Hepatic stellate cell (primary cell): ENCODE results near the gene ITGA5.

Experiments
- DNase-seq: peaks from one replicate; pipeline ENCODE4 v3.0.0; 2011; ENCODE audit warnings: low spot score

ITGA5 gene

DNA sequence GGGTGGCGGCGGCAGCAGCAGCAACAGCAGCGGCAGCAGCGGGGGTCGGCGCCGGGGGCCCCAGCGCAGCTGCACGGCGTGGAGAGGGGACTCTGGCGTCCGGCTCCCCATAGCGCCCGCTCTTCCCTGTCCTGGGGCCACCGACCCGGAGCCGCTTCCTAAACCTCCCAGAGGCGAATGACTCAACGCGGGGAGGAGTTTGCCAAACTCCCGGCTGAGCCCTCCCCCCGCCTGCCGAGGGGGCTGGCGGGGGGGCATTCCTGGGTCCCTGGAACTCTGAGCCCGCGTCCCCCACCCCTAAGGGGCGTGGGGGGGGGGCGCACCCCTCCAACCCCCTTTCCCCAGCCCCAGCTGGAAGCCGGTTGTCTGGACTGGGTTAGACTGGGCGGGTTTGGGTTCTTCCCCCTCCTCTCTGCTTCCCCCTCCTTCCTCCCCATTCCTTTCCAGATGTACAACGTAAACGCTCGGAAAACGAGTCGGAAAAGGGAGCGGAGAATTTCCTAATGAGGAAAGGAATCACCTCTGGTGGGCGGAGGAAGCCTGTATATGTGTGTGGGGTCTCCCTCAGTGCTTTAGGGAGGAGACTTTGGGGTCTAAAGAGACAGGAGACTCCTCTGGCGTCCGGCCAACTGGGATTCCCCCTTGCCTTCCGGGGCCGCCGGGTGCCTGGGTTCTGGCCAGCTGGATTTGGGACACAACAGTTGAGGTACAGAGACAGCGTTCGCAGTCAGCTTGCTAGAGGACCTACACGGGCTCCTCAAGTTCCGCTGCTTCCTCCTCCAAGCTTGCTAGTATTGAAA is at the start of gene ITGA5:
TSS of gene ITGA5 (minus strand) at position 179 of the 800 bp plus-strand sequence. CDS start at position 111, 68 bp downstream.
- peak; percentile 93 for DNase-seq

- DNase-seq = no peak
These were observed 46.9 kb upstream of the ITGA5 start for GRCh38 chr12:54465857-54466523.

GRCh38 chr12:54463484-54463883 is 44.4 kb upstream of the ITGA5 start:
- no peak for DNase-seq

DNA sequence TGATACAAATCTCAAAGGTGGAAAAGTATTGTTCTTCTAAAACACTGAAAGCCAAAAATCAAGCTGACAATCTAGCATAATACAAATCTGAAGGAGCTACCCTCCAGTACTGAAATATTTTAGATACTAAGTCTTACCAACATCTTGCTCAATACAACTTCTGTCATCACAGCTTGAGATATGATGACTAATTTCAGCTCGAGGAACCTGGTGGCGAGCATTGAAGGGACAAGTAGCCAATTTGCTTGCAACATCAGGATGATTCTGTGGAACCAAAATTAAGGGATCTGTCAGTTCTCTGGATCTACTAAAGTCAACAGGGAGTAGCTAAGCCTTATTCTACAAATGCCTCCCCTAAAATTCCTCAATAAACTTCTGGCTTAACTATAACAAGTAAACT is 44.0 kb upstream of the ITGA5 start:
- DNase-seq = peak; percentile 27

DNA sequence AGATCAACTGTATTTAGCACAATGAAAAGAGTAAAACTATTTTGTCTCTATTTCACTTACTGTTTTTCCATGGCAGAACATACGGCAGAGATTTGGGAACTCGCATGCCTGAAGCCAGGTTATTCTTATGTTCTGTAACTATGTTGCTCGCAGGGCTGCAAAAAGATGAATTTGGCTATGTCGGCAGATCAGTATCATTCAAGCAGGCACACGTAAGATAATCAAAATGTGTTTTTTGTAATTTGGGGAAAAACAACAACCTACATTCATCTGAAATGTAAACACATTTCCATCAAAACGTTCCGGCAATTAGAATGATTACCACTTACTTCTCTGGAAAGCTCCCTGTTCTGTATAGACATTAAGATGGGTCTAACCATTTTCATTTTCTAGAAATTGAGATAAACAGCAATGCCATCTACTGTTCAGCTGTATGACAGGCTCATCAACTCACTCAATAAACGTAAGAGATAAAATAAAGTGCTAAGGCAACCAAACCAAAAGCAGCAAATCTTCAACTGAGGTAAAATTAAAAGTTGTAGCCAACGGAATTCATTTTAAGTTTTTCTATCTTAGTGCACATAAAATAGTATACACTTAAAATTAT is 41.4 kb upstream of the ITGA5 start:
- no peak for DNase-seq

DNA sequence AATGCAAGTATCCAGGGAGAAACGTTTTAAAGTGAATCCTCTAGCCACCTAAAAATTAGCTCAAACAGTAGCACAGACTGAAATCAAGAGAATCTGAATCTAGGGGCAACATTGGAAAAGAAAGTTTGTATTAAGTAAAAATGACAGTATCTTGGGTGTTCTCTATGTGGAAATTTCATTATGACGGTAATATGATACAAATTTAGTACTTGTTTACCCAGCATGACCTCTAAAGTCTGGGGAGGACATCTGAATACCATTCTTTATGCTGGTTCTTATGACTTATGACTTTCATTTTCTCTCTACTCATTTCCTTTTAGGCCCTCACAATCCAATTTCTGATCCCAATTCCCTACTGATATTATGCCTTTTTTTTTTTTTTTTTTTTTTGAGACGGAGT is 40.3 kb upstream of the ITGA5 start:
- DNase-seq = no peak

DNA sequence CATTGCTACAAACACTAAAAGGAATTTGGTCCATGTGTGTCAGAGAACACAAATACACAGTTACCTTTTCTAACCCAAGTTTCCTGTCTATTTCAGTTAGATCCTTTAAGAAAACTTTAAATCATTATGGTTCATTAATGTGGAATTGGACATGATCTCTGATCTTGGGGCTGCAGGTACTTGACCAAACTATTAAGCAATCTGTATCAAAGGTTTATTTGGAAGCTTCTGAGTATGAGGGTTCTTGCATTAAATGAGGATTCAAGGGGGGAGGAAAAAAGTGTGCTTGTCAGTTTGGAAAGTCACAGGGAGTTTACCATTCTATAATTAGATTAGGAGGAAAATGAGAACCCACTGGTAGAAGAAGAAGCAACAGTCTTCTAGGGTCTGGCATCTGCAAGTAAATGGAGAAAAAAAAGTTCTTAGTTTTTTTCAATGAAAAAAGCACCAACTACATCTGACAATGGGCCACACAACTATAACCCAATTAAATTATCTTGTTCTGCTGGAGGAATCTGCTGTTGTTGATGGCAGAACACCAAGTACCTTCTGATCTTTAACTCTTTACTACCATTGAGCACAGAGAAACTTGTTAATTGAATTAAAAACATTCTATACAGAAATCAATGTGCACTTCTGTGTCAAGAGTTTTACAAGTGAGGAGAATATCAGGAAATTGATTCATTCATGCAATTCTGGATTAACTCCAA is 36.8 kb upstream of the ITGA5 start:
- DNase-seq = no peak

DNA sequence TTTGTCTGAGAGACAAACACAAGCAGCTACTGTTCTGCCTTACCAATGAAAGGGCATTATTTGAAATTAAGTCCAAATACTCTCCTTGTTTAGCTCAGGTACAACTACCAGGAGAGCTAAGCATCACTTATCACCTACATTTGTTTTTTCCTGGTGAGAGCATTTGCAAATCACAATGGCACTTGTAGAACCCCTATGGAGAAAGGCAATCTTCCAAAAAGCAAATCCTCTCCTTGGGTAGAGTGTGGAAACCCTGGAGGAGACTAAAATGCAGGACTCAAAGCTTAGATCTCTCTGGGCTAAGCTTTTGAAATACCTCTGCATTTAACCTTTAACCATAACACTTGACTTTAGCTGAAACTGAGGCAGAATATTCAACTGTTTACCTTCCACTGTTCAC is 33.6 kb upstream of the ITGA5 start:
- DNase-seq = no peak

DNA sequence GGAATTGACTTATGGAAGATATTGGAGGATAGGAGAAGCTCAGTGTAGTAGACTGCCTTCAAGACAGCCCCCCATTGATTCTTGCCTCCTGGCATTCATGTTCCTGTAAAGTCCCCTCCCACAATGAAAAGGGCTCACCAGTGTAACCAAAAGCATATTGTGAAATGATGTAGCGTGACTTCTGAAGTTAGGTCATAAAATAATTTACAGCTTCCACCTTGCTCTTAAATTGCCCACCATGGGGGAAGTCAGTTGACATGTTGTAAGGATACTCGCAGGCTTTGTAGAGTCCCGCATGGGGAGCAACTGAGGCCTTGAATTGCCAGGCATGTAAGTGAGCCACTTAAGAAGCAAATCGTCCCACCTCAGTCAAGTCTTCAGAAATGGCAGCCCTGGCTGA is 29.3 kb upstream of the ITGA5 start:
- no peak for DNase-seq

GRCh38 chr12:54447917-54448316 is 28.9 kb upstream of the ITGA5 start:
- DNase-seq = no peak

DNA sequence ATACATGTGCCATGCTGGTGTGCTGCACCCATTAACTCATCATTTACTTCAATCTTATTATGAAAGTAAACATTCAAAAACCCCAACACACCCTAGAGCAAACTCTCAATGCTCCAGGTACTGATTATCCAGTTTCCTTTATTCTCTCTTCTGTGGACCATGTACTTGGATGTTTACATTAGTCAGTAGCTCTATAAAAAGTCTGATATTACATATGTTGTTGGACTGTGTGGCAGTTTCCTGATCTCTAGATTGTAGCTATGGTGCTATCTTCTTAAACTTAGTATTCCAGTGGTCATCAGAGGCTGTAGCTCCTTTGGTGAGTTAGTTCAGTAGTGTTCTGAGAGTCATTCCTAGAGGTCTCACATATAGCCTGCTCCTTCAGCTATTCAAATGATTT is 25.1 kb upstream of the ITGA5 start:
- DNase-seq = no peak

- DNase-seq = no peak
These were observed 24.4 kb upstream of the ITGA5 start for GRCh38 chr12:54443446-54443845.

GRCh38 chr12:54442961-54443360 is 23.9 kb upstream of the ITGA5 start:
- DNase-seq = no peak

DNA sequence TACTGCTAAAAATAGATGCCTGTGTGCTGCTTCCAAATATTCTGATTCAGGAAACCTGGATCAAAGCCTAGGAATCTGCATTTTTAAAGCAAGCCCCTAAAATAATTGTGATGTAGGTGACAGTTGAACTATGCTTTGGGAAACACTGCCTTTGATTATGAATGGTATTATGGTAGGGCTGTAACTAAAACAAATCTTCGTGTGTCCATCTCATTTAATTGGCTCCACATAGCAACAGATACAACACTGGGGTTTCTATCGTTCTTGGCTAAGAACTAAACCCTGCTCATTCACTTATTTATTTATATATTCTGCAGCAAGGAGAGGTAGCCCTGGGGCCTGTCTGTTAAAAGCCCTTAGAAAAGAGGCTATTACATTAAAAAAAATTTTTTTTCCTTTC is 23.0 kb upstream of the ITGA5 start:
- DNase-seq = no peak

GRCh38 chr12:54439521-54440255 is 20.6 kb upstream of the ITGA5 start:
- DNase-seq = peak; percentile 73

DNA sequence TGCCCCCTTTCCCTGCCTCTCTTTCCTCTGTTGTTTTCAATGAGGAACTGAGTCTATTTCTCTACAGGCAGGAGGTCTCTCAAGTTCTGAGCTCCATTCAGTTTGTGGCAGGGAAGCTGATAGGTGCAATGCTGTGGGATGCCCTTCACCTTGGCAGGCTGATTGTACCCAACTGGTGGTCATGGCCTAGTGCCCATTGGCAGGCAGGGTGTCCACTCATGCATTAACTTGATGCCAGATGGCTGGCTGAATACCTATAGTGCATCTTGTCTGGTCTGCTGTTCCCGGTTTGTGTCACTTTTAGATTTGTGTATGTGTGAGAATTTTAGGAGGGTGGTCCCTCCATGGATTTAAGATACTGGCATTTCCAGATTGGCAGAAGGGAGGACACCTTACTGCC is 20.0 kb upstream of the ITGA5 start:
- no peak for DNase-seq

GRCh38 chr12:54438517-54438916 is 19.5 kb upstream of the ITGA5 start:
- no peak for DNase-seq

GRCh38 chr12:54437697-54438096 is 18.6 kb upstream of the ITGA5 start:
- DNase-seq = no peak

- no peak for DNase-seq
These were observed 18.2 kb upstream of the ITGA5 start for GRCh38 chr12:54437243-54437642.

DNA sequence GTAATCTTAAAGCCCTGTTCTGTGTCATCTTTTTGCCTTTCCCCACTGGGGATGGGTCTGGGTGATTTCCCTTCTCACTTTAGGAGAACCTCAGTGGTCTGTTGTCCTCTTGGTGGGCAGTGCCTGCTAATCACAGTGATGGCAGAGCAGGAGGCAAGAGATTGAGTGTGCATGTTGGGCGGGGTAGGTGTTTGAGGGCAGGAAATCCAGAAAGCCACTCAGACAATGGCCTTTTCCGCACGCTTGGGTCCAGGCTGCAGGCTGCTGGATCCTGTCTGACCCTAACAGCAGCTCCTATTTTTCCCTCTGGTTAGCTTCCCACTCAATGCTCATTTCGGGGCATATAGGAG is 13.7 kb upstream of the ITGA5 start:
- DNase-seq = no peak

- no peak for DNase-seq
These were observed 13.1 kb upstream of the ITGA5 start for GRCh38 chr12:54431911-54432814.
